HepG2 (cell line): ENCODE results near the gene DISP2. TPM values are rescaled to one million over a fixed set of nuclear protein-coding genes. Genes with fewer than 3 reads are reported as not detected.

Experiments
- JARID2 ChIP-seq: sonication (generic); formaldehyde crosslinking; IDR thresholded peaks from 2 replicates; pipeline ENCODE4 v1.8.1; 2023; ENCODE audit warnings: missing genetic modification reagents, inconsistent platforms; ENCODE audit not compliant: insufficient replicate concordance
- NFATC3 ChIP-seq: sonication (generic); formaldehyde crosslinking; IDR thresholded peaks from 2 replicates; pipeline ENCODE4 v1.5.1; 2020; ENCODE audit warnings: mild to moderate bottlenecking, missing genetic modification reagents
- REPIN1 ChIP-seq: sonication (generic); formaldehyde crosslinking; IDR thresholded peaks from 2 replicates; pipeline ENCODE4 v1.8.0; 2022; ENCODE audit warnings: missing genetic modification reagents, low read depth, mild to moderate bottlenecking, borderline replicate concordance
- RNF2 ChIP-seq: fragments of 450-650 bp; conservative IDR thresholded peaks from 2 replicates; pipeline ENCODE4 v1.6.1; 2016; ENCODE audit warnings: low read depth
- SMAD3 ChIP-seq: sonication (generic); formaldehyde crosslinking; IDR thresholded peaks from 2 replicates; pipeline ENCODE4 v1.4.0; 2020; ENCODE audit warnings: missing genetic modification reagents
- SP5 ChIP-seq: IDR thresholded peaks from 2 replicates; pipeline ENCODE4 v1.6.1; 2016; ENCODE audit warnings: low read depth, borderline replicate concordance
- TCF7 ChIP-seq: sonication (generic); IDR thresholded peaks from 2 replicates; pipeline ENCODE4 v1.6.1; 2016; ENCODE audit warnings: antibody characterized with exemption, low read depth
- TOE1 ChIP-seq: sonication (generic); formaldehyde crosslinking; IDR thresholded peaks from 2 replicates; pipeline ENCODE4 v1.4.0; 2020; ENCODE audit warnings: mild to moderate bottlenecking, missing genetic modification reagents
- ZNF451 ChIP-seq: sonication (generic); formaldehyde crosslinking; IDR thresholded peaks from 2 replicates; pipeline ENCODE4 v1.5.0; 2020; ENCODE audit warnings: mild to moderate bottlenecking, missing genetic modification reagents
- ZNF781 ChIP-seq: sonication (generic); formaldehyde crosslinking; IDR thresholded peaks from 2 replicates; pipeline ENCODE4 v1.5.1; 2020; ENCODE audit warnings: borderline replicate concordance, mild to moderate bottlenecking, missing genetic modification reagents; ENCODE audit errors: not compliant biosample characterization
- polyA plus RNA-seq, 8 experiments: library from polyadenylated mRNA; depleted of rRNA in 3 of 8; stranded (reverse) in 7 of 8; unstranded in 1 of 8; fragments of >200 nt; fragmentation: Illumina TruSeq in 4 of 8; extraction: Trizol in 4 of 8; gene quantifications; 2 replicates each; pipeline versions ENCODE4 v1.2.1 to v1.2.3, GENCODE V29; 2011 to 2016; ENCODE audit warnings: low read depth in 4 of 8, missing spikeins in 1 of 8, mixed read lengths in 1 of 8; ENCODE audit not compliant: insufficient read depth in 1 of 8
- total RNA-seq, 5 experiments: library from RNA; depleted of rRNA; stranded (reverse); fragments of >200 nt; fragmentation: Illumina TruSeq; extraction: Trizol; gene quantifications; 2 replicates each; pipeline ENCODE4 v1.2.3, GENCODE V29; 2016; ENCODE audit warnings: low read depth in 1 of 5
- TF ChIP-seq, protein P1 (sequence below), 2 experiments: sonication (generic) in 1 of 2; formaldehyde crosslinking in 1 of 2; IDR thresholded peaks; 2 replicates each; pipeline versions ENCODE4 v1.5.1 to v1.6.1; 2011 to 2020; ENCODE audit warnings: borderline replicate concordance in 1 of 2, low read depth in 1 of 2, low read length in 1 of 2, mild to moderate bottlenecking in 1 of 2, missing genetic modification reagents in 1 of 2, moderate library complexity in 1 of 2
- TF ChIP-seq, protein P2 (sequence below): sonication (generic); formaldehyde crosslinking; IDR thresholded peaks from 2 replicates; pipeline ENCODE4 v1.9.0; 2022; ENCODE audit warnings: missing genetic modification reagents, mild to moderate bottlenecking, borderline replicate concordance
- TF ChIP-seq, protein P3 (sequence below): sonication (generic); formaldehyde crosslinking; IDR thresholded peaks from 2 replicates; pipeline ENCODE4 v1.4.0; 2020; ENCODE audit warnings: mild to moderate bottlenecking, missing genetic modification reagents

DISP2 gene
- total and polyA plus RNA-seq, 2 of the 13 experiments (the other 11 are each of a cell fraction or from before 2014, with no cell fraction given), result 0.09 to 0.32 TPM

DNA sequence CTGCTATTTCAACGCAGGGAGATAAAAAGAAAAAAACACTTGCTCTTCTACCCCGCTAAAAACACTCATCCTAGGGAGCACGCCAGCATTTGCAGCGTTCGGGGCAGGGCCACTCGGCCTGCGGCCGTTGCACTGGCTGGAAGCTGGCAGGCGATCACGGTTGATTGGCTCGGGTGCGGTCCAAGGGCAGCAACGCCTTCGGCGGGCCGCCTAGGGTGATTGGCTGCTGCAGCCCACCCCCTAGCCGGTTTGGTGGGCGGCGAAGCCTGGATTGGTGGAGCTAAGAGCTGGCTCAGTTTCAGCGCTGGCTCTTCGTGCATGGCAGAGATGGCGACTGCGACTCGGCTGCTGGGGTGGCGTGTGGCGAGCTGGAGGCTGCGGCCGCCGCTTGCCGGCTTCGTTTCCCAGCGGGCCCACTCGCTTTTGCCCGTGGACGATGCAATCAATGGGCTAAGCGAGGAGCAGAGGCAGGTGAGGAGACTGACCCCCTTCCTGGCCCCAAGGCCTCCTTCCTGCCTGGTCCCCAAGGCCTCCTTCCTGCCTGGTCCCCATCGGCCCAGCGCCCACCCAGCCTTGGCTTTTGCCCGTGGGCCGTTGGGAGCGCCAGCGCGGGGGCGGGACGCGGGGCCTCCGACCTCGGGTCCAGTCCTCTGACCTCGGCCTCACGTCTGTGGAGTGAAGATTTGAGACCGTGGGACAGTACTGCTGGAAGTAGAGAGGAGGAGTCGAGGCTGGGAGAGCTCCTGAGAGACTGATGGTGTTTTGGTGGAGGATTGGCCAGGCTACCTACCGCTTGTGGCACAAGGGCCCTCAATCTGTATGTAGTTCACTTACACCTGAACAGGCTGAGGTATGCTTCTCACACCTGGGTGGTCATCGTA, 47.7 kb downstream of the DISP2 start, which contains the start of gene IVD (continued):
- TF ChIP-seq, protein P1, sequence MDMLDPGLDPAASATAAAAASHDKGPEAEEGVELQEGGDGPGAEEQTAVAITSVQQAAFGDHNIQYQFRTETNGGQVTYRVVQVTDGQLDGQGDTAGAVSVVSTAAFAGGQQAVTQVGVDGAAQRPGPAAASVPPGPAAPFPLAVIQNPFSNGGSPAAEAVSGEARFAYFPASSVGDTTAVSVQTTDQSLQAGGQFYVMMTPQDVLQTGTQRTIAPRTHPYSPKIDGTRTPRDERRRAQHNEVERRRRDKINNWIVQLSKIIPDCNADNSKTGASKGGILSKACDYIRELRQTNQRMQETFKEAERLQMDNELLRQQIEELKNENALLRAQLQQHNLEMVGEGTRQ (IDR thresholded peaks at IDR 0.05; ENCODE audit: low read depth, low read length), result no peak
- TF ChIP-seq, protein P1 (CRISPR knock-in tag; IDR thresholded peaks at IDR 0.05; ENCODE audit: borderline replicate concordance), result no peak
- TF ChIP-seq NFATC3 (CRISPR knock-in tag) (no peak), ZNF451 (CRISPR knock-in tag) (no peak), RNF2 (no peak), SMAD3 (CRISPR knock-in tag) (peak; percentile 49; the same call in 1 of the 2 replicates), TOE1 (CRISPR knock-in tag) (peak; percentile 85; the same call in 1 of the 2 replicates), SP5 (no peak), JARID2 (CRISPR knock-in tag) (no peak), REPIN1 (0 out of 2 replicates have a peak, but pooled peaks have one; percentile 65), TCF7 (no peak), ZNF781 (CRISPR knock-in tag) (peak; percentile 55)
- TF ChIP-seq, protein P2, sequence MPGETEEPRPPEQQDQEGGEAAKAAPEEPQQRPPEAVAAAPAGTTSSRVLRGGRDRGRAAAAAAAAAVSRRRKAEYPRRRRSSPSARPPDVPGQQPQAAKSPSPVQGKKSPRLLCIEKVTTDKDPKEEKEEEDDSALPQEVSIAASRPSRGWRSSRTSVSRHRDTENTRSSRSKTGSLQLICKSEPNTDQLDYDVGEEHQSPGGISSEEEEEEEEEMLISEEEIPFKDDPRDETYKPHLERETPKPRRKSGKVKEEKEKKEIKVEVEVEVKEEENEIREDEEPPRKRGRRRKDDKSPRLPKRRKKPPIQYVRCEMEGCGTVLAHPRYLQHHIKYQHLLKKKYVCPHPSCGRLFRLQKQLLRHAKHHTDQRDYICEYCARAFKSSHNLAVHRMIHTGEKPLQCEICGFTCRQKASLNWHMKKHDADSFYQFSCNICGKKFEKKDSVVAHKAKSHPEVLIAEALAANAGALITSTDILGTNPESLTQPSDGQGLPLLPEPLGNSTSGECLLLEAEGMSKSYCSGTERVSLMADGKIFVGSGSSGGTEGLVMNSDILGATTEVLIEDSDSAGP, result peak; percentile 79; the same call in 1 of the 2 replicates
- TF ChIP-seq, protein P3, sequence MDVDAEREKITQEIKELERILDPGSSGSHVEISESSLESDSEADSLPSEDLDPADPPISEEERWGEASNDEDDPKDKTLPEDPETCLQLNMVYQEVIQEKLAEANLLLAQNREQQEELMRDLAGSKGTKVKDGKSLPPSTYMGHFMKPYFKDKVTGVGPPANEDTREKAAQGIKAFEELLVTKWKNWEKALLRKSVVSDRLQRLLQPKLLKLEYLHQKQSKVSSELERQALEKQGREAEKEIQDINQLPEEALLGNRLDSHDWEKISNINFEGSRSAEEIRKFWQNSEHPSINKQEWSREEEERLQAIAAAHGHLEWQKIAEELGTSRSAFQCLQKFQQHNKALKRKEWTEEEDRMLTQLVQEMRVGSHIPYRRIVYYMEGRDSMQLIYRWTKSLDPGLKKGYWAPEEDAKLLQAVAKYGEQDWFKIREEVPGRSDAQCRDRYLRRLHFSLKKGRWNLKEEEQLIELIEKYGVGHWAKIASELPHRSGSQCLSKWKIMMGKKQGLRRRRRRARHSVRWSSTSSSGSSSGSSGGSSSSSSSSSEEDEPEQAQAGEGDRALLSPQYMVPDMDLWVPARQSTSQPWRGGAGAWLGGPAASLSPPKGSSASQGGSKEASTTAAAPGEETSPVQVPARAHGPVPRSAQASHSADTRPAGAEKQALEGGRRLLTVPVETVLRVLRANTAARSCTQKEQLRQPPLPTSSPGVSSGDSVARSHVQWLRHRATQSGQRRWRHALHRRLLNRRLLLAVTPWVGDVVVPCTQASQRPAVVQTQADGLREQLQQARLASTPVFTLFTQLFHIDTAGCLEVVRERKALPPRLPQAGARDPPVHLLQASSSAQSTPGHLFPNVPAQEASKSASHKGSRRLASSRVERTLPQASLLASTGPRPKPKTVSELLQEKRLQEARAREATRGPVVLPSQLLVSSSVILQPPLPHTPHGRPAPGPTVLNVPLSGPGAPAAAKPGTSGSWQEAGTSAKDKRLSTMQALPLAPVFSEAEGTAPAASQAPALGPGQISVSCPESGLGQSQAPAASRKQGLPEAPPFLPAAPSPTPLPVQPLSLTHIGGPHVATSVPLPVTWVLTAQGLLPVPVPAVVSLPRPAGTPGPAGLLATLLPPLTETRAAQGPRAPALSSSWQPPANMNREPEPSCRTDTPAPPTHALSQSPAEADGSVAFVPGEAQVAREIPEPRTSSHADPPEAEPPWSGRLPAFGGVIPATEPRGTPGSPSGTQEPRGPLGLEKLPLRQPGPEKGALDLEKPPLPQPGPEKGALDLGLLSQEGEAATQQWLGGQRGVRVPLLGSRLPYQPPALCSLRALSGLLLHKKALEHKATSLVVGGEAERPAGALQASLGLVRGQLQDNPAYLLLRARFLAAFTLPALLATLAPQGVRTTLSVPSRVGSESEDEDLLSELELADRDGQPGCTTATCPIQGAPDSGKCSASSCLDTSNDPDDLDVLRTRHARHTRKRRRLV, result no peak; the same call in 1 of the 2 replicates
